ENCODE measurements around the gene GINS2. TPM values are rescaled to one million over a fixed set of nuclear protein-coding genes. Genes with fewer than 3 reads are reported as not detected.

Gene GINS2
- total RNA-seq, 1 experiment from 2014 or later: 50.8 TPM

GRCh38 chr16:85627089-85627488 lies 61.7 kb downstream of the GINS2 start:
- no peak for DNase-seq (ENCODE audit: low spot score)

Other genes with a start within 250 kb of the GINS2 start
- gene GSE1, start 75.6 kb downstream of the GINS2 start, total RNA-seq (2014; rRNA removed; shearing (Covaris generic)): 8.0 and 11.9 TPM in 2 replicates
- 4.7 and 5.8 TPM in 2 replicates for gene C16orf74, start 62.1 kb upstream of the GINS2 start, total RNA-seq (2014; rRNA removed; shearing (Covaris generic))
- gene EMC8, start 110.6 kb upstream of the GINS2 start, total RNA-seq (2014; rRNA removed; shearing (Covaris generic)): 57.9 and 72.0 TPM in 2 replicates
- 685 and 712 TPM in 2 replicates for gene COX4I1, start 110.7 kb upstream of the GINS2 start, total RNA-seq (2014; rRNA removed; shearing (Covaris generic))
- gene IRF8, start 210.2 kb upstream of the GINS2 start, total RNA-seq (2014; rRNA removed; shearing (Covaris generic)): 1.7 and 1.9 TPM in 2 replicates